ENCODE measurements around the gene CLPSL2.
A peak's percentile ranks its signal among the peaks of the same experiment; 100 is the strongest.
"Not testable (repeated sequence)": the region's sequence is repeated elsewhere in the genome, so short reads cannot be mapped to it uniquely, and the experiment has no call there.

The CLPSL2 gene
- total RNA-seq = 0 reads per million in 2 experiments

- no peak for DNase-seq (ENCODE audit: low read depth)
Observed at GRCh38 chr6:35776364-35777215, at the start of gene CLPSL2. Gene CLPSL2 (plus strand): TSS chr6:35776598. CDS start chr6:35776619, 21 bp downstream.

GRCh38 chr6:35727231-35727934, 49.0 kb upstream of the CLPSL2 start:
- no peak for DNase-seq (ENCODE audit: low read depth)

GRCh38 chr6:35727935-35728682, 48.3 kb upstream of the CLPSL2 start:
- peak; percentile 78 for DNase-seq (ENCODE audit: low read depth)

GRCh38 chr6:35728683-35729678, 47.4 kb upstream of the CLPSL2 start:
- DNase-seq (ENCODE audit: low read depth) = no peak

- no peak for DNase-seq (ENCODE audit: low read depth)
Observed at GRCh38 chr6:35729722-35730121, 46.7 kb upstream of the CLPSL2 start.

GRCh38 chr6:35730745-35731413, 45.5 kb upstream of the CLPSL2 start:
- no peak for DNase-seq (ENCODE audit: low read depth)

- DNase-seq (ENCODE audit: low read depth) = peak; percentile 90
Observed at GRCh38 chr6:35731414-35731735, 45.0 kb upstream of the CLPSL2 start.

- peak; percentile 89 for DNase-seq (ENCODE audit: low read depth)
Observed at GRCh38 chr6:35731736-35732532, 44.5 kb upstream of the CLPSL2 start.

GRCh38 chr6:35733633-35734032, 42.8 kb upstream of the CLPSL2 start:
- DNase-seq (ENCODE audit: low read depth) = no peak

- DNase-seq (ENCODE audit: low read depth) = not testable (repeated sequence)
Observed at GRCh38 chr6:35734319-35734718, 42.1 kb upstream of the CLPSL2 start.

- DNase-seq (ENCODE audit: low read depth) = no peak
Observed at GRCh38 chr6:35735452-35735851, 40.9 kb upstream of the CLPSL2 start.

- DNase-seq (ENCODE audit: low read depth) = peak; percentile 76
Observed at GRCh38 chr6:35736253-35736894, 40.0 kb upstream of the CLPSL2 start.

- no peak for DNase-seq (ENCODE audit: low read depth)
Observed at GRCh38 chr6:35736982-35737412, 39.4 kb upstream of the CLPSL2 start, which contains the start of gene ARMC12. Gene ARMC12 (plus strand): TSS chr6:35737032. CDS start chr6:35737109, 77 bp downstream.

- no peak for DNase-seq (ENCODE audit: low read depth)
Observed at GRCh38 chr6:35737413-35738211, 38.8 kb upstream of the CLPSL2 start.

GRCh38 chr6:35739645-35740524, 36.5 kb upstream of the CLPSL2 start:
- DNase-seq (ENCODE audit: low read depth) = no peak

- no peak for DNase-seq (ENCODE audit: low read depth)
Observed at GRCh38 chr6:35742842-35743241, 33.6 kb upstream of the CLPSL2 start.

- no peak for DNase-seq (ENCODE audit: low read depth)
Observed at GRCh38 chr6:35745509-35745908, 30.9 kb upstream of the CLPSL2 start.

All from T follicular helper cell (primary cell).